HG02885 (cell line): ENCODE measurements around the gene S100A2.

Experiments
- ATAC-seq: cut with Tn5 transposase; IDR thresholded peaks from one replicate; pipeline ENCODE4 v1.9.1; 2021; ENCODE audit warnings: mild to moderate bottlenecking; ENCODE audit not compliant: unreplicated experiment, poor library complexity

S100A2 gene

GRCh38 chr1:153546796-153547559 is 18.7 kb downstream of the S100A2 start:
- ATAC-seq, result no peak

- ATAC-seq, result no peak
Observed at GRCh38 chr1:153546371-153546770, 19.3 kb downstream of the S100A2 start.

GRCh38 chr1:153545067-153546055 is 20.3 kb downstream of the S100A2 start, which contains the start of gene S100A4:
S100A4 (minus strand) TSS chr1:153545806; CDS start chr1:153544794, 1,012 bp downstream.
- ATAC-seq, result no peak

GRCh38 chr1:153544453-153545066 is 21.1 kb downstream of the S100A2 start:
- ATAC-seq, result no peak

GRCh38 chr1:153543736-153544135 is 21.9 kb downstream of the S100A2 start:
- ATAC-seq, result no peak

GRCh38 chr1:153542956-153543711 is 22.5 kb downstream of the S100A2 start:
- no peak for ATAC-seq

GRCh38 chr1:153541641-153542590 is 23.7 kb downstream of the S100A2 start:
- no peak for ATAC-seq

GRCh38 chr1:153540394-153541361 is 25.0 kb downstream of the S100A2 start, which contains the start of gene S100A5:
S100A5 (minus strand) TSS chr1:153540934; CDS start chr1:153540191, 743 bp downstream.
- ATAC-seq, result no peak

GRCh38 chr1:153539395-153540093 is 26.1 kb downstream of the S100A2 start:
- ATAC-seq, result no peak

- no peak for ATAC-seq
Observed at GRCh38 chr1:153538315-153538821, 27.3 kb downstream of the S100A2 start.

GRCh38 chr1:153537376-153537730 is 28.3 kb downstream of the S100A2 start:
- no peak for ATAC-seq

- ATAC-seq, result no peak
Observed at GRCh38 chr1:153536671-153537375, 28.8 kb downstream of the S100A2 start.

- no peak for ATAC-seq
Observed at GRCh38 chr1:153536012-153536670, 29.5 kb downstream of the S100A2 start.

GRCh38 chr1:153535242-153536011 is 30.2 kb downstream of the S100A2 start, which contains the start of gene S100A6:
S100A6 (minus strand) TSS chr1:153535991; CDS start chr1:153535339, 652 bp downstream.
- ATAC-seq, result no peak

GRCh38 chr1:153534925-153535241 is 30.8 kb downstream of the S100A2 start:
- no peak for ATAC-seq
